ENCODE measurements around the gene DNMT3B.
"Not testable (repeated sequence)": the region's sequence is repeated elsewhere in the genome, so short reads cannot be mapped to it uniquely, and the experiment has no call there.

Gene DNMT3B

DNA sequence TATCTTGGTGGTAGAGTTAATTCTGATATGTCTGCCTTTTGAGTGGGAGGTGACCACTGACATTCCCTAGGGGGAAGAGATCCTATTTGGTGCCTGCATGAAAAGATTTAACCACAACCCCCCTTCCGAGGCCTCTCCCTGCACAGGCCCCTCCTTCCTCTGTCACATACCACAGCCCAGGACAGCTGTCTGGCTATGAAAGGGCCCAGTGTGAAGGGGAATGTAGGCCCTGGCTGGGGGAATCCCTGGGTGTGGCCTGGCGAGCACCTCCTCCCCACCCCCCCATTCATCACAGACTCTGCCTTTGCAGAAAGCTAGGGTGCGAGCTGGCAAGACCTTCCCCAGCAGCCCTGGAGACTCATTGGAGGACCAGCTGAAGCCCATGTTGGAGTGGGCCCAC, 30.1 kb downstream of the DNMT3B start:
- peak in 1 of 2 experiments; percentile 38 for DNase-seq

DNA sequence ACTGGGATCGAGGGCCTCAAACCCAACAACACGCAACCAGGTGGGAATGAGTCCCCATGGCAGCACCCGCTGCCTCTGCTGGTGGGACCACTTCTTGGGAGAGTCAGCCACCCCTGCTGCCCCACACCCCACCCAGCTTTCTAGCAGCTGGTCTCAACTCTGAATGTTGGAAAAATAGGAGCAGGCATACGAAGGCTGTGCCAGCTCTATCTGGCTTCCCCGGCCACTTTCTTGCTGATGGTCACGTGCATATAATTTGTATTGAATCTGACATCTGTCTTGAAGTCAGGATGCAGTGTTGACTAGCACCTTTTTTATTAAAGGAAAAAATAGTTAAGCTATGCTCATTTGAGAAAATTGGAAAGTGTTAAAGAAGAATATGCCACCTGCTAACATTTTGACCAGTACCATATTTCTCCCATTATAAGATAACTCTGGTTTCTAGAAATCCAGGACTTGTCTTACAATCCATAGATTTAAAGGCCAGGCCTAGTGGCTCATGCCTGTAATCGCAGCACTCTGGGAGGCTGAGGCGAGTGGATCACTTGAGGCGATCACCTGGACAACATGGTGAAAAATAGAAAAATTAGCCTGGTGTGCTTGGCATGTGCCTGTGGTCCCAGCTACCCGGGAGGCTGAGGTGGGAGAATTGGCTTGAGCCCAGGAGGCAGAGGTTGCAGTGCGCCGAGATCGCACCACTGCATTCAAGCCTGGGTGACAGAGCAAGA, 30.7 kb downstream of the DNMT3B start:
- DNase-seq = peak in 1 of 2 experiments; percentile 15

DNA sequence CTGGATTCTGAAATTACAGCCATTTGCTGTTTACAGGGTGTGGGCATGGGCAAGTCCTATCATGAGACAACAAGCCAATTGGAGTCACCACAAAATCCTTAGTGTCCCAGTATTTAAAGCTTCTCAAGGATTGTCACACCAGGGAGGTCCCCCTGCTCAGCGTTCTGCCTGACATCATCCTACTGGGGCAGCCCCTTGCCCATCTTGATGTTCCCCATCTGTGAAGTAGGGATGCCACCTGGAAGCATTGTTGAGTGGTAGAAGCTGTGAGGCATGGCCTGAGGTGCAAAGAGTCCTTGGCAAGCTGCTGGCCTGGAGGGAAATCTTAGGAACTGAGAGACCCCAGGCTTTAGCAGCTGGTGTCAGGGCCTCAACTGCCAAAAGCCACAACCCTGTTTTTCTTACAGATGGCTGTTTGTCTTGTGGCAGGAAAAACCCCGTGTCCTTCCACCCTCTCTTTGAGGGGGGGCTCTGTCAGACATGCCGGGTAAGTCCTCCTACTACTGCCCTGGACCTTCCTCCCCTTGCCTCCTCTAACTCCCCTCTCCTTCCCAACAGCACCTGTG, 34.3 kb downstream of the DNMT3B start:
- DNase-seq = no peak

DNA sequence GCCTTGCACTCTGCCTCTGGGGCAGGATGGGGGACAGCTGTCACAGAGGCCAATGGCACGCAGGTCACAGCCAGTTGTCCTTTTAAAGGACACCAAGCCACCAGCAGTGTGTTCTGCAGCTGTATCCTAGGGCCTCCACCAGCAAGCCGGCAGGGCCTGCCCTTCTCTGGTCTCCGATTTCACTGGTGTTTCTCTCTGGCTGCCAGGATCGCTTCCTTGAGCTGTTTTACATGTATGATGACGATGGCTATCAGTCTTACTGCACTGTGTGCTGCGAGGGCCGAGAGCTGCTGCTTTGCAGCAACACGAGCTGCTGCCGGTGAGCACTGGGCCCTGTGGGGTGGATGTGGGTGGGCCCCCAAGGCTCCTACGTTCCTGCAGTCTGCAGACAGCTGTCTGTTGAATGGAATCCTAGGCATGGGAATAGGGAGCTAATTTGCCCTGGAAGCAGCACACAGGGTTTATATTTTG, 34.8 kb downstream of the DNMT3B start:
- peak; percentile 70 to 88 for DNase-seq

DNA sequence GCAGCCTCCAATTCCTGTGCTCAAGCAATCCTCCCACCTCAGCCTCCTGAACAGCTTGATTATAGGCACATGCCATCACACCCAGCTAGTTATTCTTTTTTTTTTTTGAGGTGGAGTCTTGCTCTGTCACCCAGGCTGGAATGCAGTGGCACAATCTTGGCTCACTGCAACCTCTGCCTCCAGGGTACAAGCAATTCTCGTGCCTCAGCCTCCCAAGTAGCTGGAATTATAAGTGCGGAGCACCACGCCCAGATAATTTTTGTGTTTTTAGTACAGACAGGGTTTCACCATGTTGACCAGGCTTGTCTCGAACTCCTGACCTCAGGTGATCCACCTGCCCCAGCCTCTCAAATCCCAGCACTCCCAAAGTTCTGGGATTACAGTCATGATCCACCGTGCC, 35.4 kb downstream of the DNMT3B start:
- not testable (repeated sequence) for DNase-seq

DNA sequence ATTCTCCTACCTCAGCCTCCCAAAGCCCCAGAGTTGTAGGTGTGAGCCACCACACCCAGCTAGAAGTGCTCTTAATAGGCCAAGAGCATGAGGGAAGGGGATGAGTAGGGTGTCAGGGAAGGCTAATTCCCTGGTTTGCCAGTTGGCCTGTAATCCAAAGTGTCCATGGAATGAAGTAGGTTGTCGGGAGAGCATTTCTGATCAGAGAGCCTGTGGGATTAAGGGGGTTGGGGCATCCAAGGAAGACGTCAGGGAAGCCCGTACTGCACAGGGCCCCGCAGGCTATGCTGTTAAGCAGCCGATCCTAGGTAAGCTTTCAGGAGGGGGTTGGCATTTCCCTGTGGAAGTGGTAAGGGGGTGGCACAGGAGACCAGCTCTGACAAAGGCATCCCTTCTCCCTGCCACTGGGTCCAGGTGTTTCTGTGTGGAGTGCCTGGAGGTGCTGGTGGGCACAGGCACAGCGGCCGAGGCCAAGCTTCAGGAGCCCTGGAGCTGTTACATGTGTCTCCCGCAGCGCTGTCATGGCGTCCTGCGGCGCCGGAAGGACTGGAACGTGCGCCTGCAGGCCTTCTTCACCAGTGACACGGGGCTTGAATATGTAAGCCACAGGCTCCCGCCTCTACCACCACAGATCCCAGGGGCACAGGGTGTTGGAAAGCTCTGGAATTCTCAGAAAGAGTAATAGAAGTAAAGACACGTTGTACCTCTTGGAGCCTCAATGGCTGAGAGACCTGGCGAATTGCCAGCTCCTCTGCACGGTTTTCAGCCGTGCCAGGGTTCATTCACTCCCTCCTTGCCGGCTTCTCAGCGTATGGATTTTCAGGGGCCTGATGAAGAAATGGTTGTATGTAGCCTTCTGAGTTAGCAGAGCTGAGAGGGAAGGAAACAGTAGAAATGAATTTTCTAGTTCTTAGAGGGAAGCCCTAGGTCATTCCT, 36.1 kb downstream of the DNMT3B start:
- DNase-seq = no peak

DNA sequence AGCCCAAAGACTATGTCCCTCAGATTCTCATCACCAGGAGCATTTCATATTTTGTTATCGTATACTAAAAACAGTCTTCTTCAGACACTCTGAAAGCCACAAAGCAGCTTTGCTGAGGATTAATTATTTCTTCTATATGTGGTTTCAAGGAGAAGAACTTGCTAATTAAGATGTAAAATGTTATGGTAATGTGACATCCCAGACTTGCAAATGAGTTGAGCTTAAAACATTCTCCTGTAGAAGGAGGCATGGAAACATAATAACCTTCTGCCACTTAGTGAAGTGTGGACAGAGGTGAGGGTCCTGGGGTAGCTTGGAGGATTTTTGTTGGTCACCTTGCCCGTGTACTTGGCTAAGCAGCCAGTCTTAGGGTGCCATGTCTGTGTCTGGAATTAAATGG, 40.9 kb downstream of the DNMT3B start:
- no peak for DNase-seq

DNA sequence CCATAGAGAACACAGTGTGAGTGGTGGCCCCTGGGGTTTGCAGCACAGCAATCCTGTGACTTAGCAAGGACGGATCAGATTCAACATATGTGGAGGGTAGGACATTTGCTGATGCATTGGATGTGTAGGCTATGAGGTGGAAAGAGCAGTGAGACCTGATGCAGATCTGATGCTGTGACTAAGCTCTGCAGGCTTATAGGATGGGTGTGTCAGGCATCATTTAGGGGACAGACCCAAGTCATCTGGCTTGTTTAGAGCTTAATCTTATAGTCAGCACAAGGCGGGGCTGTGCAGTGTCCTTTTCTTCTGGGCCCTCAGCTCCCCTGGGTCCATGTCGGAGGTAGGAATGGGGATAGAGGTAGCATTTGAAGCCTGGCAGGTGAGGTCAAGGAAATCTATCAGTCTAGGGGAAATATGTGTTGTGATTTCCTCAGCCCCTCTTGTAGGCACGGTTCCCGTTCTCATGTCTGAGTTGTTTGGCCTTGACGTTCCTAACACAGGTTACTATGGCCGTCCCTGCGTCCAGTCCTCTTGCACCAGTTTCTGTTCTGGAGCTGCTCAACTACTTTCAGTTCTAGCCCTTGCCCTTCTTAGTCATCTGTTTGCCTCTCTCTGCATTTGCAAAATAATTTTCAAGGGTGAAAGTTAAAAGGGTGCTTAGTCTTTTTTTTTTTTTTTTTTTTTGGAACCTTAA, 42.0 kb downstream of the DNMT3B start:
- no peak for DNase-seq

DNA sequence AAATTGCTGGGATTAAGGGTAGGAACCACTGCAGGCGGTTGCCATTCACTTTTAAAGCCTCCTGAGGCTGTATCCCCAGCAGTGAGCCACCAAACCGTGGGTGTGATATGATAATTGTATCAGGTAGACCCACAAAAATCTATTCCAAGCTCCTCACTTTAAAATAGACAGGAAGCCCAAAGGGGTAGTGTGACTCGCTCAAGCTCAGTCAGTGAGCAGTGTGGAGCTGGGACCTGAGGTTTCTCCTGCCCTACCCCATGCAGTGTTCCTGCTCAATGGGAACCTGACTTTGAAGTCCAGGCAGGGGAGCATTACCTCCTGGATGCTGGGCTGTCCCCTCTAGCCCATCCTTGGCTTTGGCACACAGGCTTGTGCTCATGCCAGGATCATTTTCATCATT, 42.6 kb downstream of the DNMT3B start:
- no peak for DNase-seq

DNA sequence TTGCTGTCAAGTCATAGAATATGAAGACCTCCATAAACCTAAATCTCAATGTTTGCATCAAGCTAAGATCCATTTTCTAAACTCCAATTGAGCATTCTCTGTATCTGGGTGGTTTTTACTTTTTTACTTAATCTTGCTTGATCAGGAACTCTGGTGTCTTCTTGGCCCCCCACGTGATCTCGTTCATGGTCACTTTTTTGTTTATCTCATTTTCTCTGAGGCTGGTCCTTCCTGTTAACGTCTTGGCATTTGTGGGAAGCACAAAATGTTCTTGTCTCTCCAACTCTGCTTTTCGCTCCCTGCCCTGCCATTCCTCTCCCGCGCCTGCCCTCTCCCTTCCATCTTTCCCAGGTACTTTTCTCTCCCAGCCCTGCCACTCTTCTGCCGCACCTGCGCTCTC, 43.5 kb downstream of the DNMT3B start:
- DNase-seq = no peak

DNA sequence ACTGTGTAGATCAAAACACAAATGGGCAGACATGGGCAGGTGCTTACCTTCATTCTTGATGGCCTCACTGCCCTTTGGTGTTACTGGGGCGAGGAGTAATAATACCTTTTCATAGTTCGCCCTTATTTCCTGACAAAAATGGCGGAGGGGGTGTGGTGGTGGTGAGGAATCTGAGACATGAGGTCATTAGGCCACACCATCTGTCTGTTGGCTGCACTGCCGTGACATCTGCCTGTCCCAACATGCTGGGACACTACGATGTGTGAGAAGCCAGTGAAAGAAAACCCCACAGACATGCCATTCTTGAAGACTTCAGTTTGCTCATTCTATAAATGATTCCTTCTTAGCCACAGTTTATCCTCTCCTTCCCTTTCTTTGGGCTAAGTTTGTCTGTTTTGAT, 44.2 kb downstream of the DNMT3B start:
- no peak for DNase-seq

DNA sequence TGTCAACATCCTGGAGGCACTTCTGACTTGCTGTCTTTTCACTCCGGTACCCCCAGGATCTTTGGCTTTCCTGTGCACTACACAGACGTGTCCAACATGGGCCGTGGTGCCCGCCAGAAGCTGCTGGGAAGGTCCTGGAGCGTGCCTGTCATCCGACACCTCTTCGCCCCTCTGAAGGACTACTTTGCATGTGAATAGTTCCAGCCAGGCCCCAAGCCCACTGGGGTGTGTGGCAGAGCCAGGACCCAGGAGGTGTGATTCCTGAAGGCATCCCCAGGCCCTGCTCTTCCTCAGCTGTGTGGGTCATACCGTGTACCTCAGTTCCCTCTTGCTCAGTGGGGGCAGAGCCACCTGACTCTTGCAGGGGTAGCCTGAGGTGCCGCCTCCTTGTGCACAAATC, 45.5 kb downstream of the DNMT3B start:
- DNase-seq = peak; percentile 61 to 90

DNA sequence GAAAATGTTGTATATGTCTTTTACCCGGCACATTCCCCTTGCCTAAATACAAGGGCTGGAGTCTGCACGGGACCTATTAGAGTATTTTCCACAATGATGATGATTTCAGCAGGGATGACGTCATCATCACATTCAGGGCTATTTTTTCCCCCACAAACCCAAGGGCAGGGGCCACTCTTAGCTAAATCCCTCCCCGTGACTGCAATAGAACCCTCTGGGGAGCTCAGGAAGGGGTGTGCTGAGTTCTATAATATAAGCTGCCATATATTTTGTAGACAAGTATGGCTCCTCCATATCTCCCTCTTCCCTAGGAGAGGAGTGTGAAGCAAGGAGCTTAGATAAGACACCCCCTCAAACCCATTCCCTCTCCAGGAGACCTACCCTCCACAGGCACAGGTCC, 46.3 kb downstream of the DNMT3B start:
- DNase-seq = no peak

DNA sequence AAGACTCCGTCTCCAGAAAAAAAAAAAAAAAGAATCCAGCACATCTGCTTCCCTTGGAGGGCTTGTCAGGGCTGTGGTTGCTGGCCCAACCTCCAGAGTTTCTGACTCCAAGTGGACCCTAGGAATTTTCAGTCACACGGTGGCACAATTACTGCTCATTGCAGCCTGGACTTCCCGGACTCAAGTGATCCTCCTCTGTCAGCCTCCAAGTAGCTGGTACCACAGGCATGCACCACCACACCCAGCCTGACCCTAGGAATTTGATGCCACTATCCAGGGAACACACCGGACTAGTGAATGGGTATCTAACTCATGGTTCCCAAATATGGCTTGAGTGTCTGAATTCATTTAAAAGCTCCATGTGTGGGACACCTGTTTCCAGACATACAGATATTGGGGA, 47.7 kb downstream of the DNMT3B start:
- DNase-seq = no peak

DNA sequence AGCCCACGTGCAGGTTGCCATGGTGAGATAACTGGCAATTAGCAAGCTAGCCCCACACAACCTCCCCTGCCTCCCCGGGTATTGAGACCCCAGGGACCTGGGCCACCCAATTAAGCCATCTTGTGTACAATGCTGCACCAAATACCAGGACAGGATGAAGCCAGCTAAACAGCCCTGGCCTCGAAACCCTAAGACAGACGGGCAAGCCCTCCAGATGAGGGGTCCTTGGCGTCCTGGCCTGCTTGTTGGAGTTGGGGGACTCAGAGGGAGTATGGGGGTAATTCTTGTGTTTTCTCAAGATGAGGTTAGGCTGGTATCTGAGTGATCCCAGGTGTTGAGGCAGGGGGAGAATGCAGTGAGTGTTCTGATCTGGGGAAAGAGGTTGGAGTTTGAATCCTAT, 48.8 kb downstream of the DNMT3B start:
- no peak for DNase-seq

DNA sequence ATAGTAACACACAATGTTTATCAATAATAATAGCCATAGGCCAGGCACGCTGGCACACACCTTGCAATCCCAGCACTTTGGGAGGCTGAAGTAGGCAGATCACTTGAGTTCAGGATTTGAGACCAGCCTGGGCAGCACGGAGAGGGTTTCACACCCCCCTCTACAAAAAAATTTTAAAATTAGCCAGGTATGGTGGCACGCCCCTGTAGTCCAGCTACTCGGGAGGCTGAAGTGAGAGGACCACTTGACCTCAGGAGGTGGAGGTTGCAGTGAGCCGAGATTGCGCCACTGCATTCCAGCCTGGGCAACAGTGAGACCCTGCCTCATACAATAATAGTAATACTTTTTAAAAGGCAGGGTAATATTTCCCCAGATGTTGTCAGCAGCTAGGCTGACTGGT, 49.7 kb downstream of the DNMT3B start:
- DNase-seq = no peak

DNA sequence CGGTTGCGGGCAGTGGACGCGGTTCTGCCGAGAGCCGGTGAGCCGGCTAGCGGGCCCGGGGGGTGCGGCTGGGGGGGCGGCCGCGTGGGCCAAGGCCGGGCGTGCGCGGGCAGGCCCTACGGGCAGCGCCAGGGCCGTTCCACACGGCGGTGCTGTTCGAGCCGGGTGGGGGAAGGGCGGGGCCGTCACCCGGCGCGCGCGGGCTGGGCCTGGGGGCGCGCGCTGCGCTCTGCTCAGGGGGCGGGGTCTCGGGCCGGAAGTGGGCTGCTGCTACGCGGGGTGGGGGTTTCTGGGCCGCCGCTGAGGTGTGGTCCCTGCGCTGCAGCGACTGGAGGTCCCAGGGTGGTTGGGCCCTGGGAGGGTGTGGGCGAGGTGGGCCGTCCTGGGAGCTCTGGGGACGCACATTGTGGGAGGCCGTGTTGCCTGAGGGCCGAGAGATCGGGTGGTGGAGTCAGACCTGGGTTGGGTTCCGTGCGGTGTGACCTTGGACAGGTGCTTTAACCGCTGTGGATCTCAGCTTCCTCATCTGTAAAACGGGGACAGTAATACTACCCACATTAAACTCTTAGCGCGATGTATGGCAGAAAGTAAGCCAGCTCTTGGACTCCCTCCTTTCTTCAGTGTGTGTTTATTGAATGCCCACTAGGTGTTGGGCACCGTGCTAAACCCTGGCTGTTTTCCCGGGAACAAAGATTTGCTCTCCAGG, 58.0 kb downstream of the DNMT3B start:
- peak; percentile 64 to 94 for DNase-seq

DNA sequence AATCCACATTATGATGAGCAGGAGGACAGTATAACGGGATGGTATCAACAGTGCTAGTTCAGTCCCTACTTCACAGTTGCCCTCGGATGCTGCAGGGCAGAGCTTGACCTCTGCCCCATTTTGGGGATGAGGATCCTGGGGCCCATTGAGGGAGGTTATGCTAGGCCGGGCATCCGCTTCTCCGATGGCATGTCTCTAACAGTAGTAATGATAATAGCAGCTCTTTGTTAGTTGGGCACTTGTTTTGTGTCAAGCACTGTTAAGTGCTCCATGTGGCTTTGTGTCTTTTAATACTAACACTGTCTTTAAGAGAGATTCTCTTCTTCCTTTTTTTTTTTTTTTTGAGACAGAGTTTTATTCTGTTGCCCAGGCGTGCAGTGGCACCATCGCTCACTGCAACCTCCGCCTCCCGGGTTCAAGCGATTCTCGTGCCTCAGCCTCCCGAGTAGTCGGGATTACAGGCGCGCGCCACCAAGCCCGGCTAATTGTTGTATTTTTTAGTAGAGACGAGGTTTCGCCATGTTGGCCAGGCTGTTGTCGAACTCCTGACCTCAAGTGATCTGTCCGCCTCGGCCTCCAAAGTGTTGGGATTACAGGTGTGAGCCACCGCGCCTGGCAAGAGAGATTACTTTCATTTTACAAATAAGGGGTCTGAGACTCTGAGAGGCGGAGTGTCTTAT, 58.7 kb downstream of the DNMT3B start:
- no peak for DNase-seq

DNA sequence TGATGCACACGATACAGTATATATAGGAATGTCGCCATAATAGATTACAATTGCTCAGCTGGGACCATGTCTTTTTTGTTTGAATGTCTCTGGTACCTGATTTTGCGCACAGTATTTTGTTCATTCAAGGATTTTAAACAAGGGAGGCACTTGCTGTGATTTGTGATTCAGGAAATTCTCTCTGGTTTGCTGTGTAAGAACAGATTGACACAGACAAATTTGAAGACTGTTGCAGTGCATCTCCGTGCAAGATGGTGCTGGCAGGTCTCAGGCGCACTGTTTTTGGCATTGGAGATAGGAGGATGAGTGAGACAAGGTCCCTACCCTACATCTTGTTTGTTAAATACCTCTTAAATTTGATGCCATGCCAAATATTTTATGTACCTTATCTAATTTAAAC, 60.0 kb downstream of the DNMT3B start:
- no peak for DNase-seq

DNA sequence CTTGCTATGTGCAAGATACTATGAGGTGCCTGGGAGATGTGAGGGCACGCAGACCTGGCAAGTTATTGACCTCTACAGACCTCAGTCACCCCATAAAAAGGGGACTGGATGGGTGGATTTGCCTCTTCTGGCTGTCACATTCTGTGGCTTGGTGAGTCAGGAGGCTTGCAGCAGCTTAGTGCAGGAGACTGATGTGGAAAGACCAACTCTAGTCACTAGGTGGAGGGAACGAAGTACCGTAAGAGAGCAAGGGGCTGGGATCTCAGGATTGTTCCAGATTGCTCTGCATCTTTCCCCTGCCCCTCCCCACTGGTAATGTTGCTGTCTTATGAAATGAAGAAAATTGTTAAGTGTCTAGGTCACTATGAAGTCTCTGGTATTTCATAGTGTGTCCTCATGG, 60.9 kb downstream of the DNMT3B start:
- DNase-seq = no peak

DNA sequence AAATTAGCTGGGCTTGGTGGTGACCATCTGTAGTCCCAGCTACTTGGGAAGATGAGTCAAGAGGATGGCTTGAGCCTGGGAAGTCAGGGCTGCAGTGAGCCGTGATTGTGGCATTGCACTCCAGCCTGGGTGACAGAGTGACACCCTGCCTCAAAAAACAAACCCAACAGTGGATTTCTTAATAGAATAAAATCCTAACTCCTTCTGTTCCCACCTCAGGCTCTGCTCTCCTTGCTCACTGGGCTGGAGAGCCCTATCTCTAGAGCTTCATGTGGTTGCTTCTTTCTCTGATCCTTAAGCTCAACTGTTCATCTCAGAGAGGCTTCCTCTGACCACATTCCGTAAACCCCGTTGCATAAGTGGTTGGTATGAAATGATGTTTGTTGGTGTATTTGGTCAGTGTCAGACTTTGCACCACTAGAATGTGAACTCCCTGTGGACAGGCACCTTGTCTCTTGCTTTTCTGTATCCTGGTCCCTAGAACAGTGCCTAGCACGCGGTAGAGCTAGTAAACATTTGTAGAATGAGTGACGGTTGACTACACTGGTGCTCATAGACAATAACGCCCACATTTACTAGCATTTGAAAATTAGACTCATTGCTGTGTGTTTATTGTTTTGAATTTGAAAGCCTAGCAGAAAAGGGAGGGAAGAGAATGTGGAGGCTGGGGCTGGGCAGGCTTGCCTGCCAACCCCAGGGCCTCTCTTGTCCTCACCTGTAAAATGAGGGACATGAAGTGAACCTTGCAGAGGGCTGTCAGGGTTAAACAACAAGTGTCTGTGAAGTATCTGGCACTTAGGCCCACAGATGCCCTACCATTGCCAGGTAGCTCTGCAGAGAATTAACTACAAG, 61.8 kb downstream of the DNMT3B start:
- no peak for DNase-seq
